Tongue (tissue), 2 donors: ENCODE data around the gene TMEM45B. TPM values are rescaled to one million over a fixed set of nuclear protein-coding genes. Genes with fewer than 3 reads are reported as not detected.

ENCODE experiments used
- small RNA-seq: library from RNA; depleted of rRNA; stranded (forward); fragments of <200 nt; gene quantifications from one replicate; pipeline ENCODE3, GENCODE V24; 2014; ENCODE audit warnings: low replicate concordance
- total RNA-seq: library from RNA; depleted of rRNA; stranded (reverse); fragments of >200 nt; gene quantifications from one replicate; pipeline ENCODE4 v1.2.3, GENCODE V29; 2014

Gene TMEM45B
- total RNA-seq, 1 donor from 2014 or later = 1.5 TPM

Small RNAs within 50 kb of the gene (small RNA-seq; reads per million reads assigned to genes)
- gene AP003327.1 = not detected

Other genes starting within 250 kb of the TMEM45B start
- 47.2 TPM for gene NFRKB, start 79.7 kb downstream of the TMEM45B start, total RNA-seq
- gene PRDM10, start 187.0 kb downstream of the TMEM45B start, total RNA-seq = 7.5 TPM